Sigmoid colon (tissue), 4 donors: ENCODE data around the gene CCDC57.

Experiments used
- CTCF ChIP-seq, 4 experiments: fragments of 450-650 bp in 3 of 4; fragments of 200-600 bp in 1 of 4; IDR thresholded peaks; one replicate each; pipeline ENCODE4 v1.5.1; 2016 to 2019; ENCODE audit warnings: antibody characterized with exemption in 4 of 4, mild to moderate bottlenecking in 3 of 4, moderate library complexity in 2 of 4
- POLR2A ChIP-seq, 2 donors: fragments of 450-650 bp; IDR thresholded peaks; one replicate each; pipeline ENCODE4 v1.6.1; 2016; ENCODE audit warnings: antibody characterized with exemption in 2 of 2, mild to moderate bottlenecking in 2 of 2, moderate library complexity in 2 of 2
- POLR2AphosphoS5 ChIP-seq, 4 donors: sonication (generic); formaldehyde crosslinking; IDR thresholded peaks; one replicate each; pipeline ENCODE4 v1.6.1; 2017; ENCODE audit warnings: antibody characterized with exemption in 4 of 4

DNA sequence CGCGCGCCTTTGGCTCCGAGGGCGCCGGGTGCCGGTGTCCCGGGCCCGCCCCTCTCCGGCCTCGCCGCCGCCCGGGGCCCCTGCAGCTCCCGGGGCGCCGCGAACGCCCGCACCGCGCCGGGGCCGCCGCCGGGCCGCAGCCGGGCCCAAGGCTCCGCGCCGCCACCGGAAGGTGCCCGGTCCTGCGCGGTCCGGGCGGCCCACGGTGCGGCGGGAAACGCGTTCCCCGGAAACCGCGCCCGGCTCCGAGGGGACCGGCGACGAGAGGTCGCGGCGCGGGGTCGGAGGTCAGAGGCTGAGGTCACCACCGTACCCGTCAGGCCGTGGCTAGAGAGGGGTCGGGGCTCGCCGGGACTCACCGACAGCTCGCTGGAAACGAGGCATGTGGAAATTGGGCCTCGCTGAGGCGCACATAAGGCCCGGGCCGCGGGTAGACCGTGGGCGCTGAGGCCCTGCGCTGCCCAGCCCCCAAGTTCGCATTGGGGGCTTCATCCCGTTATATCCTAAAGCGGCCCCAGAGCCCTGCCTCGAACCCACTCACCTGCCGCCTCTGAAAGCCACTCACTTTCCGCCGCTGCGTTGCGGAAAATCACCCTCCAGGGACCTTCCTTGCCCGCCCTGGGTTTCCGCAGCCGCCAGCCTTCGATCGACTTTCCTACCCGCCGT is 146.9 kb downstream of the CCDC57 start, which contains the start of gene DUS1L:
- TF ChIP-seq CTCF (IDR thresholded peaks at IDR 0.05) (no peak), POLR2AphosphoS5 (IDR thresholded peaks at IDR 0.05) (peak in 3 of 4 donors; percentile 41 to 64 (median 50)), POLR2A (IDR thresholded peaks at IDR 0.05) (no peak)
